Cardiac septum (tissue), 1 donor: ENCODE measurements around the gene BRD3. TPM values are rescaled to one million over a fixed set of nuclear protein-coding genes. Genes with fewer than 3 reads are reported as not detected.

ENCODE experiments used
- DNase-seq: peaks from one replicate; pipeline ENCODE4 v3.0.0-alpha.2; 2020; ENCODE audit warnings: low spot score
- intact Hi-C: fragments of 100-400 bp; cut with DNase I; formaldehyde crosslinking; loops from one replicate; pipeline ENCODE4 v1.14.0; 2022
- total RNA-seq: library from RNA; stranded (reverse); fragmentation: NEBNext Ultra II Directional; extraction: Animal tissue kit (Norgen Biotek cat#: 25700); gene quantifications from one replicate; pipeline ENCODE4 v1.2.1, GENCODE V29; 2021
- donor health status: DM: no; HTN: no; CAD: no.

The BRD3 gene
- total RNA-seq, 1 donor from 2014 or later: 27.5 TPM

GRCh38 chr9:134057307-134057657 is 10.5 kb downstream of the BRD3 start:
- no peak for DNase-seq
- intact Hi-C loops: no loop called here

- DNase-seq: peak; percentile 64
- intact Hi-C loops: no loop called here
Measured at GRCh38 chr9:134056483-134057306, 11.1 kb downstream of the BRD3 start.

GRCh38 chr9:134055981-134056461 is 11.8 kb downstream of the BRD3 start:
- DNase-seq: peak; percentile 84

GRCh38 chr9:134054891-134055811 is 12.7 kb downstream of the BRD3 start:
- peak; percentile 73 for DNase-seq
- intact Hi-C loops: no loop called here

More at GRCh38 chr9:134055981-134056461, 11.8 kb downstream of the BRD3 start:
- intact Hi-C loops: no loop called here

GRCh38 chr9:134053941-134054761 is 13.7 kb downstream of the BRD3 start:
- intact Hi-C loops: no loop called here
- DNase-seq: peak; percentile 74

GRCh38 chr9:134053401-134053871 is 14.4 kb downstream of the BRD3 start:
- peak; percentile 75 for DNase-seq
- intact Hi-C loops: no loop called here

- intact Hi-C loops: no loop called here
- DNase-seq: peak; percentile 36
Measured at GRCh38 chr9:134052941-134053340, 14.9 kb downstream of the BRD3 start.

- no peak for DNase-seq
Measured at GRCh38 chr9:134052491-134052890, 15.3 kb downstream of the BRD3 start.

GRCh38 chr9:134051319-134051718 is 16.5 kb downstream of the BRD3 start:
- no peak for DNase-seq
- intact Hi-C loops: no loop called here

More at GRCh38 chr9:134052491-134052890, 15.3 kb downstream of the BRD3 start:
- intact Hi-C loops: no loop called here

- DNase-seq: no peak
- intact Hi-C loops: no loop called here
Measured at GRCh38 chr9:134050726-134051125, 17.1 kb downstream of the BRD3 start.

- DNase-seq: no peak
- intact Hi-C loops: no loop called here
Measured at GRCh38 chr9:134049772-134050588, 17.8 kb downstream of the BRD3 start.

- peak; percentile 88 for DNase-seq
- intact Hi-C loops: no loop called here
Measured at GRCh38 chr9:134049236-134049635, 18.6 kb downstream of the BRD3 start.

GRCh38 chr9:134048582-134048968 is 19.3 kb downstream of the BRD3 start:
- no peak for DNase-seq
- intact Hi-C loops: no loop called here

- DNase-seq: no peak
- intact Hi-C loops: no loop called here
Measured at GRCh38 chr9:134047868-134048581, 19.8 kb downstream of the BRD3 start.

GRCh38 chr9:134046894-134047681 is 20.7 kb downstream of the BRD3 start:
- intact Hi-C loops: no loop called here
- DNase-seq: no peak

GRCh38 chr9:134045841-134046544 is 21.8 kb downstream of the BRD3 start:
- intact Hi-C loops: no loop called here
- no peak for DNase-seq

GRCh38 chr9:134044944-134045343 is 22.9 kb downstream of the BRD3 start:
- intact Hi-C loops: no loop called here
- DNase-seq: no peak
